H1 (cell line): ENCODE measurements around the gene SNX32. TPM values are rescaled to one million over a fixed set of nuclear protein-coding genes. Genes with fewer than 3 reads are reported as not detected.
A peak's percentile ranks its signal among the peaks of the same experiment; 100 is the strongest.

Source experiments
- CTCF ChIA-PET: fragments of 300-600 bp; sonication (Branson Sonifier 250); formaldehyde crosslinking; loops from one replicate; lab custom pipeline; 2021; ENCODE audit not compliant: partially characterized antibody; lab: Charles Lee
- POLR2A ChIA-PET: fragments of 300-600 bp; sonication (Branson Sonifier 250); formaldehyde crosslinking; loops from one replicate; lab custom pipeline; 2021; ENCODE audit warnings: inconsistent platforms; ENCODE audit not compliant: partially characterized antibody; lab: Charles Lee
- DNase-seq, 2 experiments: peaks; one replicate each; pipeline versions ENCODE4 v3.0.0 to v3.0.0-alpha.2; 2010 to 2022; ENCODE audit warnings: low spot score in 2 of 2, low read depth in 1 of 2, mixed read lengths in 1 of 2
- FAIRE-seq: peaks from 2 replicates; lab custom pipeline; 2011; peaks lifted over from hg19 to GRCh38; lab: Jason Lieb, UNC
- H2AFZ ChIP-seq: 2 replicates; pipeline ENCODE4 v1.8.1; 2012; ENCODE audit warnings: low read length, inconsistent platforms
- H2AK5ac ChIP-seq: 2 replicates; pipeline ENCODE4 v1.6.1; 2013; ENCODE audit warnings: low read depth, low read length
- H2BK120ac ChIP-seq: replicated peaks from 2 replicates; pipeline ENCODE3; 2013; ENCODE audit warnings: low read depth, low read length, inconsistent platforms
- H2BK12ac ChIP-seq: 2 replicates; pipeline ENCODE4 v1.6.1; 2013; ENCODE audit warnings: low read depth, low read length
- H2BK15ac ChIP-seq: 2 replicates; pipeline ENCODE4 v1.6.1; 2013; ENCODE audit warnings: low read length
- H2BK20ac ChIP-seq: 2 replicates; pipeline ENCODE4 v1.6.1; 2013; ENCODE audit warnings: low read length
- H2BK5ac ChIP-seq: 2 replicates; pipeline ENCODE4 v1.6.1; 2013; ENCODE audit warnings: low read depth, low read length
- H3K14ac ChIP-seq: 2 replicates; pipeline ENCODE4 v1.6.1; 2013; ENCODE audit warnings: inconsistent platforms; ENCODE audit not compliant: insufficient read length
- H3K18ac ChIP-seq: 2 replicates; pipeline ENCODE4 v1.6.1; 2013; ENCODE audit warnings: low read length; ENCODE audit errors: extremely low read depth
- H3K23ac ChIP-seq: 2 replicates; pipeline ENCODE4 v1.6.1; 2013; ENCODE audit warnings: inconsistent platforms; ENCODE audit not compliant: insufficient read length
- H3K23me2 ChIP-seq: 2 replicates; pipeline ENCODE4 v1.6.1; 2013; ENCODE audit warnings: low read depth, low read length
- H3K27ac ChIP-seq: 2 replicates; pipeline ENCODE4 v1.6.1; 2011; ENCODE audit warnings: low read depth, low read length, inconsistent platforms
- H3K27me3 ChIP-seq, 4 experiments: replicated peaks in 1 of 4; 1 replicate in 1 of 4; 2 replicates in 3 of 4; pipeline versions ENCODE4 v1.6.1 to v1.8.1; 2011 to 2013; ENCODE audit warnings: low read length in 3 of 4, mild to moderate bottlenecking in 3 of 4, inconsistent platforms in 2 of 4, mixed read lengths in 2 of 4, moderate library complexity in 1 of 4; ENCODE audit not compliant: control insufficient read depth in 3 of 4, insufficient read depth in 3 of 4; ENCODE audit errors: extremely low read depth in 1 of 4
- H3K36me3 ChIP-seq, 4 experiments: 2 replicates each; pipeline versions ENCODE4 v1.6.1 to v1.8.1; 2011 to 2013; ENCODE audit warnings: mild to moderate bottlenecking in 4 of 4, low read length in 3 of 4, moderate library complexity in 2 of 4, control low read depth in 1 of 4, inconsistent platforms in 1 of 4; ENCODE audit not compliant: insufficient read depth in 4 of 4, control insufficient read depth in 2 of 4
- H3K4ac ChIP-seq: replicated peaks from 2 replicates; pipeline ENCODE3; 2013; ENCODE audit warnings: low read length, low read depth, mixed read lengths, inconsistent platforms; ENCODE audit not compliant: insufficient read length
- H3K4me1 ChIP-seq, 4 experiments: replicated peaks in 1 of 4; 1 replicate in 1 of 4; 2 replicates in 3 of 4; pipeline versions ENCODE4 v1.6.1 to v1.8.1; 2011 to 2013; ENCODE audit warnings: low read length in 3 of 4, inconsistent platforms in 2 of 4, mixed read lengths in 1 of 4; ENCODE audit not compliant: insufficient read depth in 4 of 4, control insufficient read depth in 3 of 4
- H3K4me2 ChIP-seq, 2 experiments: 2 replicates each; pipeline versions ENCODE4 v1.6.1 to v1.8.1; 2011 to 2013; ENCODE audit warnings: low read depth in 2 of 2, low read length in 2 of 2, control low read depth in 1 of 2, inconsistent platforms in 1 of 2, mild to moderate bottlenecking in 1 of 2; ENCODE audit not compliant: insufficient read depth in 1 of 2
- H3K4me3 ChIP-seq, 4 experiments: fragments of 200-600, 300-600 bp in 1 of 4; sonication (generic), shearing (Covaris generic), sonication (Bioruptor Twin) in 1 of 4; 2 replicates each; pipeline versions ENCODE4 v1.5.1 to v1.8.1; 2011 to 2016; ENCODE audit warnings: low read length in 4 of 4, low read depth in 3 of 4, control low read depth in 2 of 4, inconsistent platforms in 2 of 4, mild to moderate bottlenecking in 2 of 4, mixed read lengths in 1 of 4, moderate library complexity in 1 of 4; ENCODE audit not compliant: insufficient read depth in 2 of 4; ENCODE audit errors: extremely low read depth in 1 of 4
- H3K56ac ChIP-seq: replicated peaks from 2 replicates; pipeline ENCODE3; 2013; ENCODE audit warnings: low read depth, mild to moderate bottlenecking, mixed read lengths, low read length, inconsistent platforms; ENCODE audit not compliant: insufficient read length
- H3K79me1 ChIP-seq: 2 replicates; pipeline ENCODE4 v1.6.1; 2013; ENCODE audit warnings: low read depth, low read length, control low read depth
- H3K79me2 ChIP-seq, 2 experiments: 2 replicates each; pipeline versions ENCODE4 v1.6.1 to v1.8.1; 2012 to 2013; ENCODE audit warnings: low read length in 2 of 2, mild to moderate bottlenecking in 2 of 2, inconsistent platforms in 1 of 2; ENCODE audit not compliant: insufficient read depth in 2 of 2, control insufficient read depth in 1 of 2
- H3K9ac ChIP-seq, 4 experiments: replicated peaks in 1 of 4; 1 replicate in 1 of 4; 2 replicates in 3 of 4; pipeline versions ENCODE4 v1.6.1 to v1.8.1; 2011 to 2013; ENCODE audit warnings: low read depth in 3 of 4, low read length in 3 of 4, control low read depth in 2 of 4, mild to moderate bottlenecking in 2 of 4, moderate library complexity in 2 of 4, inconsistent platforms in 1 of 4; ENCODE audit errors: extremely low read depth in 1 of 4
- H3K9me3 ChIP-seq, 2 experiments: 2 replicates each; pipeline versions ENCODE4 v1.6.1 to v1.8.1; 2012 to 2013; ENCODE audit warnings: mild to moderate bottlenecking in 2 of 2, moderate library complexity in 2 of 2, control low read depth in 1 of 2, inconsistent platforms in 1 of 2, low read depth in 1 of 2, low read length in 1 of 2, mixed read lengths in 1 of 2; ENCODE audit not compliant: insufficient read depth in 2 of 2
- H4K20me1 ChIP-seq, 2 experiments: replicated peaks in 1 of 2; 2 replicates each; pipeline versions ENCODE3 to v1.8.1; 2011 to 2013; ENCODE audit warnings: inconsistent platforms in 2 of 2, low read length in 2 of 2, mild to moderate bottlenecking in 1 of 2; ENCODE audit not compliant: insufficient read depth in 2 of 2, control insufficient read depth in 1 of 2
- H4K5ac ChIP-seq: 2 replicates; pipeline ENCODE4 v1.6.1; 2013; ENCODE audit warnings: low read length, low read depth, mixed read lengths, inconsistent platforms; ENCODE audit not compliant: insufficient read length
- H4K8ac ChIP-seq: 2 replicates; pipeline ENCODE4 v1.8.0; 2013; ENCODE audit warnings: mild to moderate bottlenecking, moderate library complexity, low read length, inconsistent platforms; ENCODE audit not compliant: insufficient read depth; ENCODE audit errors: extremely low read depth
- H4K91ac ChIP-seq: replicated peaks from 2 replicates; pipeline ENCODE3; 2013; ENCODE audit warnings: low read length, mixed read lengths, inconsistent platforms; ENCODE audit not compliant: insufficient read length
- BACH1 ChIP-seq: IDR thresholded peaks from 2 replicates; pipeline ENCODE4 v1.6.1; 2012; ENCODE audit warnings: low read length, improper control_type of control experiment
- CEBPB ChIP-seq: IDR thresholded peaks from 2 replicates; pipeline ENCODE4 v1.6.1; 2012; ENCODE audit warnings: low read depth, low read length
- EZH2 ChIP-seq: fragments of 200-600 bp; sonication (generic); IDR thresholded peaks from 2 replicates; pipeline ENCODE4 v1.7.1; 2012; ENCODE audit warnings: low read depth, mild to moderate bottlenecking, moderate library complexity, low read length, inconsistent platforms; ENCODE audit not compliant: severe bottlenecking
- GABPA ChIP-seq: IDR thresholded peaks from 2 replicates; pipeline ENCODE4 v1.6.1; 2011; ENCODE audit warnings: mild to moderate bottlenecking, low read length, moderate library complexity, borderline replicate concordance; ENCODE audit not compliant: insufficient read depth
- GTF2F1 ChIP-seq: IDR thresholded peaks from 2 replicates; pipeline ENCODE4 v1.6.1; 2012; ENCODE audit warnings: low read depth, low read length, improper control_type of control experiment, borderline replicate concordance
- MAFK ChIP-seq: IDR thresholded peaks from 2 replicates; pipeline ENCODE4 v1.6.1; 2012; ENCODE audit warnings: low read depth, mild to moderate bottlenecking, improper control_type of control experiment, low read length
- POLR2A ChIP-seq, 2 experiments: IDR thresholded peaks; 1 replicate in 1 of 2; 2 replicates in 1 of 2; pipeline ENCODE4 v1.6.1; 2011; ENCODE audit warnings: low read depth in 2 of 2, low read length in 2 of 2, mild to moderate bottlenecking in 2 of 2; ENCODE audit errors: control extremely low read depth in 1 of 2
- POLR2AphosphoS5 ChIP-seq: IDR thresholded peaks from 2 replicates; pipeline ENCODE4 v1.6.1; 2011; ENCODE audit warnings: low read depth, low read length
- SIX5 ChIP-seq: IDR thresholded peaks from 2 replicates; pipeline ENCODE4 v1.6.1; 2011; ENCODE audit warnings: mild to moderate bottlenecking, low read depth, low read length
- TCF12 ChIP-seq: IDR thresholded peaks from 2 replicates; pipeline ENCODE4 v1.6.1; 2011; ENCODE audit warnings: low read depth, mild to moderate bottlenecking, low read length
- ZNF274 ChIP-seq: IDR thresholded peaks from 2 replicates; pipeline ENCODE4 v1.7.0; 2012; ENCODE audit warnings: low read length, borderline replicate concordance; ENCODE audit errors: extremely low read depth
- WGBS, 2 experiments: shearing (Covaris generic) in 1 of 2; methylation state at CpG; one replicate each; pipeline versions ENCODE4 v1.1.6 to v1.1.7; 2013 to 2015; ENCODE audit warnings: low lambda C conversion rate in 2 of 2, mixed read lengths in 2 of 2, inconsistent platforms in 1 of 2, low coverage in 1 of 2, missing lambda C conversion rate in 1 of 2; ENCODE audit not compliant: insufficient replicate concordance in 2 of 2, insufficient coverage in 1 of 2, insufficient read length in 1 of 2; ENCODE audit errors: extremely low coverage in 1 of 2, missing lambda C conversion rate in 1 of 2; 5-methylcytosine and 5-hydroxymethylcytosine counted together
- polyA plus RNA-seq, 7 experiments: library from polyadenylated mRNA; depleted of rRNA in 3 of 7; stranded (reverse) in 5 of 7; unstranded in 2 of 7; fragments of >200 nt in 5 of 7; fragments of 200-250 nt in 2 of 7; gene quantifications; 1 replicate in 5 of 7; 2 replicates in 1 of 7; 4 replicates in 1 of 7; pipeline versions ENCODE4 v1.2.1 to v1.2.3, GENCODE V29; 2011 to 2013; ENCODE audit warnings: missing spikeins in 2 of 7, mixed read lengths in 2 of 7
- total RNA-seq: library from RNA; stranded (reverse); fragmentation: NEBNext Ultra II Directional; extraction: Animal tissue kit (Norgen Biotek cat#: 25700); gene quantifications from 2 replicates; pipeline ENCODE4 v1.2.1, GENCODE V29; 2021

Gene SNX32
- total and polyA plus RNA-seq, 2 of the 8 experiments (the other 6 are each of a cell fraction or from before 2014, with no cell fraction given), result 0.76 to 2.2 TPM

GRCh38 chr11:65873318-65874156, 39.8 kb downstream of the SNX32 start:
- H3K79me2 ChIP-seq, result no peaks in the 10 kb centered on the region
- H3K27ac ChIP-seq, result no peak overlapping the region
- no peak overlapping the region for H2BK15ac ChIP-seq
- H2BK20ac ChIP-seq, result no peak overlapping the region
- peaks cover 0 to 35% (median 14%) of the 10 kb centered on the region in 4 experiments; a peak in 4 of 7 replicates for H3K27me3 ChIP-seq
- H3K18ac ChIP-seq, result peak overlapping the region; percentile 7; the same call in 1 of the 2 replicates
- no peak overlapping the region for H2BK12ac ChIP-seq
- no peak overlapping the region for H3K4ac ChIP-seq
- H3K9ac ChIP-seq, result no peak overlapping the region
- FAIRE-seq, result peak; percentile 24
- no peak overlapping the region for H3K23ac ChIP-seq
- peak overlapping the region; percentile 71; the same call in 1 of the 2 replicates for H4K8ac ChIP-seq
- H3K4me3 ChIP-seq, result peak overlapping the region; percentile 49 to 77 (median 68)
- H4K5ac ChIP-seq, result peak overlapping the region; percentile 57
- peak overlapping the region; percentile 83 to 90 for H3K4me2 ChIP-seq
- 0 out of 2 replicates have a peak overlapping the region, but pooled peaks have one; percentile 28 for H2AFZ ChIP-seq
- peaks cover 0 to 2% of the 10 kb centered on the region in 2 experiments for H4K20me1 ChIP-seq
- no peak overlapping the region for H3K14ac ChIP-seq
- no peak overlapping the region for H2BK5ac ChIP-seq
- no peaks in the 10 kb centered on the region for H3K79me1 ChIP-seq
- peaks cover 5% of the 10 kb centered on the region; the same call in 1 of the 2 replicates for H3K23me2 ChIP-seq
- no peaks in the 10 kb centered on the region for H3K9me3 ChIP-seq
- H3K4me1 ChIP-seq, result peaks cover 0 to 8% (median under 1%) of the 10 kb centered on the region in 4 experiments; a peak in 4 of 7 replicates
- CTCF ChIA-PET, result interaction anchor here (1.0 to 8.9 kb wide), 6 partner anchors 12 to 162 kb away, joined by 3 to 210 read pairs (median 11); partner anchors contain the start of genes CCDC85B, FIBP and KAT5
- H2BK120ac ChIP-seq, result no peak overlapping the region
- peak overlapping the region; percentile 34 for H4K91ac ChIP-seq
- peak; percentile 84 to 100 for DNase-seq
- no peaks in the 10 kb centered on the region for H3K36me3 ChIP-seq
- POLR2A ChIA-PET, result interaction anchor here (0.7 to 39.7 kb wide), 6 partner anchors 1 to 150 kb away, joined by 3 to 1071 read pairs (median 4); partner anchors contain the start of genes CCDC85B, CFL1, CTSW and EFEMP2
- H3K56ac ChIP-seq, result peak overlapping the region; percentile 77
- H2AK5ac ChIP-seq, result no peak overlapping the region
- 15% methylated on average over 46 of the region's 54 CpGs; no CpG with 5 or more reads in 1 of the 2 experiments for WGBS, 2 experiments
- TF ChIP-seq POLR2A (IDR thresholded peaks at IDR 0.05; ENCODE audit: control extremely low read depth in 1 of 2, low read depth in 2 of 2, low read length in 2 of 2) (peak in 1 of 2 experiments; percentile 30; a peak in 1 of 3 replicates), TCF12 (no peak), POLR2AphosphoS5 (0 out of 2 replicates have a peak, but pooled peaks have one; percentile 22), SIX5 (no peak), MAFK (no peak), CEBPB (no peak), EZH2 (no peak), GABPA (no peak), GTF2F1 (no peak), BACH1 (peak; percentile 73), ZNF274 (no peak)
